Measurements from ENCODE around the gene RASSF1. TPM values are rescaled to one million over a fixed set of nuclear protein-coding genes. Genes with fewer than 3 reads are reported as not detected.

Gene RASSF1
- total and polyA plus RNA-seq, 10 of the 15 experiments (the other 5 are each of a cell fraction or from before 2014, with no cell fraction given), result 4.4 to 59.6 (median 37.2) TPM

DNA sequence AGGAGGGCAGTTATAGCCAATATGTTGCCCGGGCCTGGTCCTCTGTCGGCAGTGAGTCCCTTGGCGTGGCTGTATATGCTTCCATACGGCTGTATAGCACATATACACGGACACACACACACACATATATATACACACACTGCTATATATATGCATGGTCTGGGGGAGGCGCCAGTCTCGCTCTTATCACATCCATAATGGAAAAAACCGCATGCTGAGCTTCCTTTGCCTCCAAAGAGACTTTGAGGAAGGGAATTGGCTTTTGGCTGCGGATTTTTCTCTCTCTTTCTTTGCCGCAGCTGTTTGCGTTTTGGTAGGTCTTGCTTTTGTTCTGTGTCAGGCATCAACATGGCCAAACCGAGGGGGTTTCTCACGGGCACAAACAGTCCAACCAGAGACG, 30.0 kb upstream of the RASSF1 start:
- Histone ChIP-seq H3K9me3 (replicated peaks; ENCODE audit: control insufficient read depth, insufficient read depth, low read length) (no peaks in the 10 kb centered on the region), H2AFZ (ENCODE audit: control insufficient read depth, low read depth, low read length) (no peak overlapping the region), H3K36me3 (ENCODE audit: control insufficient read depth in 2 of 2, insufficient read depth in 2 of 2, low read length in 1 of 2) (no peaks in the 10 kb centered on the region), H3K4me3 (no peak overlapping the region), H3K4me1 (ENCODE audit: control insufficient read depth, insufficient read depth, low read length) (peaks cover 1% of the 10 kb centered on the region; the same call in 1 of the 2 replicates), H3K27me3 (replicated peaks in 1 of 2; ENCODE audit: control insufficient read depth in 2 of 2, insufficient read depth in 2 of 2, low read length in 1 of 2) (no peaks in the 10 kb centered on the region; a peak in 3 of 4 replicates), H3K27ac (ENCODE audit: control insufficient read depth, insufficient read depth) (no peak overlapping the region), H3K4me2 (ENCODE audit: control insufficient read depth, insufficient read depth) (no peak overlapping the region), H3K79me2 (ENCODE audit: control insufficient read depth, insufficient read depth, low read length) (no peaks in the 10 kb centered on the region), H4K20me1 (ENCODE audit: control insufficient read depth, insufficient read depth) (no peaks in the 10 kb centered on the region), H3K9ac (ENCODE audit: control insufficient read depth, insufficient read depth, low read length) (no peak overlapping the region)
- in situ Hi-C loops (cut with MboI), result no loop called here
- intact Hi-C loops (cut with micrococcal nuclease; ENCODE audit: unreplicated experiment), result no loop called here
- WGBS (ENCODE audit: insufficient coverage, insufficient replicate concordance, low lambda C conversion rate, missing lambda C conversion rate), result 20% methylated on average over 14 of the region's 14 CpGs
- ChIA-PET SMC1A (ENCODE audit: uncharacterized antibody, unreplicated experiment) (no interaction called here), CTCF (interaction anchor here (0.7 kb wide), 1 partner anchor 172 kb away, joined by 3 read pairs; no protein-coding TSS in a partner anchor), RAD21 (ENCODE audit: unreplicated experiment) (interaction anchor here (1.3 kb wide), 1 partner anchor 172 kb away, joined by 6 read pairs; no protein-coding TSS in a partner anchor), POLR2A (no interaction called here)
- no peak for FAIRE-seq
- ATAC-seq, result 0 out of 3 replicates have a peak, but pooled peaks have one; percentile 13
- DNase-seq (ENCODE audit: low read depth, low spot score), result no peak
- TF ChIP-seq, protein P1, sequence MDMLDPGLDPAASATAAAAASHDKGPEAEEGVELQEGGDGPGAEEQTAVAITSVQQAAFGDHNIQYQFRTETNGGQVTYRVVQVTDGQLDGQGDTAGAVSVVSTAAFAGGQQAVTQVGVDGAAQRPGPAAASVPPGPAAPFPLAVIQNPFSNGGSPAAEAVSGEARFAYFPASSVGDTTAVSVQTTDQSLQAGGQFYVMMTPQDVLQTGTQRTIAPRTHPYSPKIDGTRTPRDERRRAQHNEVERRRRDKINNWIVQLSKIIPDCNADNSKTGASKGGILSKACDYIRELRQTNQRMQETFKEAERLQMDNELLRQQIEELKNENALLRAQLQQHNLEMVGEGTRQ (IDR thresholded peaks at IDR 0.05; ENCODE audit: borderline replicate concordance, low read depth, low read length), result no peak
- TF ChIP-seq RB1 (IDR thresholded peaks at IDR 0.05; ENCODE audit: borderline replicate concordance), result no peak
- no peak for TF ChIP-seq KAT2A (conservative IDR thresholded peaks at IDR 0.05; ENCODE audit: control insufficient read depth, low read depth, low read length)
- 0 out of 2 replicates have a peak, but pooled peaks have one; percentile 8 for TF ChIP-seq RAD21 (IDR thresholded peaks at IDR 0.05; ENCODE audit: insufficient read depth, low read depth, low read length)
- TF ChIP-seq, protein P2, sequence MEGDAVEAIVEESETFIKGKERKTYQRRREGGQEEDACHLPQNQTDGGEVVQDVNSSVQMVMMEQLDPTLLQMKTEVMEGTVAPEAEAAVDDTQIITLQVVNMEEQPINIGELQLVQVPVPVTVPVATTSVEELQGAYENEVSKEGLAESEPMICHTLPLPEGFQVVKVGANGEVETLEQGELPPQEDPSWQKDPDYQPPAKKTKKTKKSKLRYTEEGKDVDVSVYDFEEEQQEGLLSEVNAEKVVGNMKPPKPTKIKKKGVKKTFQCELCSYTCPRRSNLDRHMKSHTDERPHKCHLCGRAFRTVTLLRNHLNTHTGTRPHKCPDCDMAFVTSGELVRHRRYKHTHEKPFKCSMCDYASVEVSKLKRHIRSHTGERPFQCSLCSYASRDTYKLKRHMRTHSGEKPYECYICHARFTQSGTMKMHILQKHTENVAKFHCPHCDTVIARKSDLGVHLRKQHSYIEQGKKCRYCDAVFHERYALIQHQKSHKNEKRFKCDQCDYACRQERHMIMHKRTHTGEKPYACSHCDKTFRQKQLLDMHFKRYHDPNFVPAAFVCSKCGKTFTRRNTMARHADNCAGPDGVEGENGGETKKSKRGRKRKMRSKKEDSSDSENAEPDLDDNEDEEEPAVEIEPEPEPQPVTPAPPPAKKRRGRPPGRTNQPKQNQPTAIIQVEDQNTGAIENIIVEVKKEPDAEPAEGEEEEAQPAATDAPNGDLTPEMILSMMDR (IDR thresholded peaks at IDR 0.05 in 2 of 3, conservative IDR thresholded peaks at IDR 0.05 in 1 of 3; ENCODE audit: control insufficient read depth in 2 of 3, extremely low read depth in 1 of 3, insufficient read depth in 1 of 3, low read depth in 3 of 3, low read length in 3 of 3), result 0 out of 6 replicates have a peak, but pooled peaks of 1 of the 3 experiments have one; percentile 7
- no peak for TF ChIP-seq MYB (IDR thresholded peaks at IDR 0.05; ENCODE audit: borderline replicate concordance, low read depth, low read length)
- TF ChIP-seq, protein P3, sequence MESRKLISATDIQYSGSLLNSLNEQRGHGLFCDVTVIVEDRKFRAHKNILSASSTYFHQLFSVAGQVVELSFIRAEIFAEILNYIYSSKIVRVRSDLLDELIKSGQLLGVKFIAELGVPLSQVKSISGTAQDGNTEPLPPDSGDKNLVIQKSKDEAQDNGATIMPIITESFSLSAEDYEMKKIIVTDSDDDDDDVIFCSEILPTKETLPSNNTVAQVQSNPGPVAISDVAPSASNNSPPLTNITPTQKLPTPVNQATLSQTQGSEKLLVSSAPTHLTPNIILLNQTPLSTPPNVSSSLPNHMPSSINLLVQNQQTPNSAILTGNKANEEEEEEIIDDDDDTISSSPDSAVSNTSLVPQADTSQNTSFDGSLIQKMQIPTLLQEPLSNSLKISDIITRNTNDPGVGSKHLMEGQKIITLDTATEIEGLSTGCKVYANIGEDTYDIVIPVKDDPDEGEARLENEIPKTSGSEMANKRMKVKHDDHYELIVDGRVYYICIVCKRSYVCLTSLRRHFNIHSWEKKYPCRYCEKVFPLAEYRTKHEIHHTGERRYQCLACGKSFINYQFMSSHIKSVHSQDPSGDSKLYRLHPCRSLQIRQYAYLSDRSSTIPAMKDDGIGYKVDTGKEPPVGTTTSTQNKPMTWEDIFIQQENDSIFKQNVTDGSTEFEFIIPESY (IDR thresholded peaks at IDR 0.05), result no peak
- TF ChIP-seq, protein P4, sequence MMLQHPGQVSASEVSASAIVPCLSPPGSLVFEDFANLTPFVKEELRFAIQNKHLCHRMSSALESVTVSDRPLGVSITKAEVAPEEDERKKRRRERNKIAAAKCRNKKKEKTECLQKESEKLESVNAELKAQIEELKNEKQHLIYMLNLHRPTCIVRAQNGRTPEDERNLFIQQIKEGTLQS (IDR thresholded peaks at IDR 0.05; ENCODE audit: borderline replicate concordance, extremely low read depth, low read depth, low read length), result no peak
- TF ChIP-seq, protein P5, sequence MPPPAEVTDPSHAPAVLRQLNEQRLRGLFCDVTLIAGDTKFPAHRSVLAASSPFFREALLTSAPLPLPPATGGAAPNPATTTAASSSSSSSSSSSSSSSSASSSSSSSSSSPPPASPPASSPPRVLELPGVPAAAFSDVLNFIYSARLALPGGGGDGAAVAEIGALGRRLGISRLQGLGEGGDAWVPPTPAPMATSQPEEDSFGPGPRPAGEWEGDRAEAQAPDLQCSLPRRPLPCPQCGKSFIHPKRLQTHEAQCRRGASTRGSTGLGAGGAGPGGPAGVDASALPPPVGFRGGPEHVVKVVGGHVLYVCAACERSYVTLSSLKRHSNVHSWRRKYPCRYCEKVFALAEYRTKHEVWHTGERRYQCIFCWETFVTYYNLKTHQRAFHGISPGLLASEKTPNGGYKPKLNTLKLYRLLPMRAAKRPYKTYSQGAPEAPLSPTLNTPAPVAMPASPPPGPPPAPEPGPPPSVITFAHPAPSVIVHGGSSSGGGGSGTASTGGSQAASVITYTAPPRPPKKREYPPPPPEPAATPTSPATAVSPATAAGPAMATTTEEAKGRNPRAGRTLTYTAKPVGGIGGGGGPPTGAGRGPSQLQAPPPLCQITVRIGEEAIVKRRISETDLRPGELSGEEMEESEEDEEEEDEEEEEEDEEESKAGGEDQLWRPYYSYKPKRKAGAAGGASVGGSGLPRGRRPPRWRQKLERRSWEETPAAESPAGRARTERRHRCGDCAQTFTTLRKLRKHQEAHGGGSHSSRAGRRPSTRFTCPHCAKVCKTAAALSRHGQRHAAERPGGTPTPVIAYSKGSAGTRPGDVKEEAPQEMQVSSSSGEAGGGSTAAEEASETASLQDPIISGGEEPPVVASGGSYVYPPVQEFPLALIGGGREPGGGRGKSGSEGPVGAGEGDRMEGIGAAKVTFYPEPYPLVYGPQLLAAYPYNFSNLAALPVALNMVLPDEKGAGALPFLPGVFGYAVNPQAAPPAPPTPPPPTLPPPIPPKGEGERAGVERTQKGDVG (CRISPR knock-in tag; IDR thresholded peaks at IDR 0.05), result no peak
- BruUV-seq (replicated peaks), result no TSS peak

Measured in GM12878 (cell line).